Measurements from ENCODE around the gene DCP1A.

DNA sequence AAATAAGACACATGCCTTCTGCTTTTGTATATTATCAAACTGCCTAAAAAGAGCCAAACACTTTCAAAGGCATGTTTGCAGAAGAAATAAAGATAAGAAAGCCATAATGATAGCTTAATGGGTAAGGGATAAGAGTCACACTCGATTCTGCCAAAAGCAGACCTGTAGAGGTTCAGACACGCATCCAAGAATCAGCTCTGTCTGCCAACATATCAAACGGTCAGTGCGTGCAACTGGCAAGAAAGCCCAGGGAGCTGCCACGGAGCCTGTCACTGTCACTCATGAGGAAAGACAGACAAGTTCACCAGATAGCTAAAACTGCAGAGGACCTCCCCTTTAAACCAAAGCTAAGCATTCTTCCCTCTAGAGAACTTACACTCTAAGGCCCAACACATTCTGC lies 23.2 kb downstream of the DCP1A start:
- TF ChIP-seq, protein P1, sequence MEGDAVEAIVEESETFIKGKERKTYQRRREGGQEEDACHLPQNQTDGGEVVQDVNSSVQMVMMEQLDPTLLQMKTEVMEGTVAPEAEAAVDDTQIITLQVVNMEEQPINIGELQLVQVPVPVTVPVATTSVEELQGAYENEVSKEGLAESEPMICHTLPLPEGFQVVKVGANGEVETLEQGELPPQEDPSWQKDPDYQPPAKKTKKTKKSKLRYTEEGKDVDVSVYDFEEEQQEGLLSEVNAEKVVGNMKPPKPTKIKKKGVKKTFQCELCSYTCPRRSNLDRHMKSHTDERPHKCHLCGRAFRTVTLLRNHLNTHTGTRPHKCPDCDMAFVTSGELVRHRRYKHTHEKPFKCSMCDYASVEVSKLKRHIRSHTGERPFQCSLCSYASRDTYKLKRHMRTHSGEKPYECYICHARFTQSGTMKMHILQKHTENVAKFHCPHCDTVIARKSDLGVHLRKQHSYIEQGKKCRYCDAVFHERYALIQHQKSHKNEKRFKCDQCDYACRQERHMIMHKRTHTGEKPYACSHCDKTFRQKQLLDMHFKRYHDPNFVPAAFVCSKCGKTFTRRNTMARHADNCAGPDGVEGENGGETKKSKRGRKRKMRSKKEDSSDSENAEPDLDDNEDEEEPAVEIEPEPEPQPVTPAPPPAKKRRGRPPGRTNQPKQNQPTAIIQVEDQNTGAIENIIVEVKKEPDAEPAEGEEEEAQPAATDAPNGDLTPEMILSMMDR (IDR thresholded peaks at IDR 0.05; ENCODE audit: insufficient read depth, low read length, poor library complexity, severe bottlenecking) = no peak
- TF ChIP-seq EZH2phosphoT487 (conservative IDR thresholded peaks at IDR 0.05; ENCODE audit: low read length) = no peak
